ENCODE measurements around the gene NAV3. TPM values are rescaled to one million over a fixed set of nuclear protein-coding genes. Genes with fewer than 3 reads are reported as not detected.

NAV3 gene
- total RNA-seq, 1 experiment from 2014 or later = 18.0 TPM

DNA sequence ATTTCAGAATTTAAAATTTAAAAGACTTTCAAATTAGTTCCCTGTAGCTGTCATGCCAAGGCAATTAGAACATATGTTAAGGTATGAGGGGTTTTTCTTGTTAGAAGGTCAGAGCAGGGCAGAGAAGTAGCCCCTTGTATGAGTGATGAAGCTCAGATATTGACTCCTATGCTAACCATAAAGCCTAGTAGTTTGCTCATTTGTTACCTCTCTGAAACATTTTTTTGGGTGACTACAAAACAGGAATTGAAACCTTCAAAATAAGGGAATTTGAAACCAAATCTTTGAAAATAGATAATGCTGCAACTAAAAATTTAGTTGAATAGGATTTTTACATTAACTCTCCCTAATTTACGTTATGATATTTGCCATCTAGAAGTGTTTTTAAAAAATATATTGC is 333.5 kb downstream of the NAV3 start:
- ChIA-PET POLR2A (ENCODE audit: low non-redundant PET) (no interaction called here), CTCF (no interaction called here)
- no peak overlapping the region for H3K27ac ChIP-seq (ENCODE audit: low read depth, low read length, poor library complexity, severe bottlenecking)
- H3K27me3 ChIP-seq (replicated peaks; ENCODE audit: insufficient read depth, low read depth, low read length, poor library complexity) = no peaks in the 10 kb centered on the region
- DNase-seq (ENCODE audit: low spot score) = no peak
- no peaks in the 10 kb centered on the region for H3K36me3 ChIP-seq (ENCODE audit: insufficient read depth, low read length, poor library complexity, severe bottlenecking)
- no TSS peak for BruUV-seq (replicated peaks)
- no peak for TF ChIP-seq CTCF (conservative IDR thresholded peaks at IDR 0.05; ENCODE audit: low read depth, low read length)
- H3K9me3 ChIP-seq (ENCODE audit: low read depth, low read length, poor library complexity, severe bottlenecking) = no peaks in the 10 kb centered on the region
- no peak overlapping the region for H3K4me3 ChIP-seq (ENCODE audit: low read depth, low read length, poor library complexity, severe bottlenecking)
- intact Hi-C loops (cut with micrococcal nuclease; ENCODE audit: unreplicated experiment) = no loop called here
- H3K4me1 ChIP-seq (ENCODE audit: insufficient read depth, low read length, poor library complexity, severe bottlenecking) = no peaks in the 10 kb centered on the region

GRCh38 chr12:78167510-78167909 is 336.8 kb downstream of the NAV3 start:
- ChIA-PET CTCF (interaction anchor here (0.6 kb wide), 1 partner anchor 167 kb away, joined by 6 read pairs; no protein-coding TSS in a partner anchor), POLR2A (ENCODE audit: low non-redundant PET) (no interaction called here)
- no TSS peak for BruUV-seq (replicated peaks)
- H3K27ac ChIP-seq (ENCODE audit: low read depth, low read length, poor library complexity, severe bottlenecking) = no peak overlapping the region
- H3K4me1 ChIP-seq (ENCODE audit: insufficient read depth, low read length, poor library complexity, severe bottlenecking) = peaks cover 16% of the 10 kb centered on the region
- H3K27me3 ChIP-seq (replicated peaks; ENCODE audit: insufficient read depth, low read depth, low read length, poor library complexity) = no peaks in the 10 kb centered on the region
- H3K4me3 ChIP-seq (ENCODE audit: low read depth, low read length, poor library complexity, severe bottlenecking) = no peak overlapping the region
- intact Hi-C loops (cut with micrococcal nuclease; ENCODE audit: unreplicated experiment) = no loop called here
- H3K9me3 ChIP-seq (ENCODE audit: low read depth, low read length, poor library complexity, severe bottlenecking) = no peaks in the 10 kb centered on the region
- TF ChIP-seq EZH2 (IDR thresholded peaks at IDR 0.05; ENCODE audit: borderline replicate concordance, low read depth, low read length, poor library complexity, severe bottlenecking) = no peak
- no peak for TF ChIP-seq CTCF (conservative IDR thresholded peaks at IDR 0.05; ENCODE audit: low read depth, low read length)
- DNase-seq (ENCODE audit: low spot score) = peak; percentile 32
- no peaks in the 10 kb centered on the region for H3K36me3 ChIP-seq (ENCODE audit: insufficient read depth, low read length, poor library complexity, severe bottlenecking)

DNA sequence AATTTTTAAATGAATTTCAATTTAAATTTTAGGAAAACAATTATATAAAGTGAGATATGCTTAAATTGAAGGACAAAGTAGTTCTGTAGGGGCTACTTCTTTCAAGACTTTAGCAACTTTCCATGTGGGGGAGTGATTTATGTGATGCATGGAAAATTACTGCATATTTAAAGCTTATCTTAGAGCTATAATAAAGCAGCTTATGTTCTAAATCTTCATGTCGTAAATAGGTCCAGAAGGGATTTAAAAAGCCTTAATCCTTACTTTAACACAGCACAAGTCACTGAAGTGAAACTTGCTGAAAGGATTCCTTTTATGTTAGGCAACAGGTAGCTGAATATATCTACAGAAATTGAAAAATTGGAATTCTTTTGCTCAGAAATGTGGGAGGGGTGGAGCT is 340.4 kb downstream of the NAV3 start:
- Histone ChIP-seq H3K27me3 (replicated peaks; ENCODE audit: insufficient read depth, low read depth, low read length, poor library complexity) (no peaks in the 10 kb centered on the region), H3K4me3 (ENCODE audit: low read depth, low read length, poor library complexity, severe bottlenecking) (no peak overlapping the region), H3K27ac (ENCODE audit: low read depth, low read length, poor library complexity, severe bottlenecking) (no peak overlapping the region), H3K9me3 (ENCODE audit: low read depth, low read length, poor library complexity, severe bottlenecking) (no peaks in the 10 kb centered on the region), H3K4me1 (ENCODE audit: insufficient read depth, low read length, poor library complexity, severe bottlenecking) (peaks cover 16% of the 10 kb centered on the region), H3K36me3 (ENCODE audit: insufficient read depth, low read length, poor library complexity, severe bottlenecking) (no peaks in the 10 kb centered on the region)
- no peak for TF ChIP-seq CTCF (conservative IDR thresholded peaks at IDR 0.05; ENCODE audit: low read depth, low read length)
- TF ChIP-seq EZH2 (IDR thresholded peaks at IDR 0.05; ENCODE audit: borderline replicate concordance, low read depth, low read length, poor library complexity, severe bottlenecking) = no peak
- peak; percentile 68 for DNase-seq (ENCODE audit: low spot score)
- POLR2A ChIA-PET (ENCODE audit: low non-redundant PET) = interaction anchor here (0.7 kb wide), 1 partner anchor 967 kb away, joined by 3 read pairs; no protein-coding TSS in a partner anchor
- BruUV-seq (replicated peaks) = no TSS peak
- CTCF ChIA-PET = no interaction called here
- intact Hi-C loops (cut with micrococcal nuclease; ENCODE audit: unreplicated experiment) = no loop called here

Data from A673 (cell line).